ENCODE data around the gene CYLD.

- no peak for TF ChIP-seq ZNF274 (IDR thresholded peaks at IDR 0.05; ENCODE audit: low read depth, low read length)
- TF ChIP-seq YY1 (IDR thresholded peaks at IDR 0.05; ENCODE audit: insufficient read depth, insufficient read length), result no peak
- no peak for TF ChIP-seq SUZ12 (IDR thresholded peaks at IDR 0.05; ENCODE audit: extremely low read depth, insufficient read depth, insufficient read length)
Observed at GRCh38 chr16:50841081-50841886, 99.4 kb downstream of the CYLD start.
